Ascending aorta (tissue), 2 donors: Measurements from ENCODE around the gene CCDC149. TPM values are rescaled to one million over a fixed set of nuclear protein-coding genes. Genes with fewer than 3 reads are reported as not detected.

ENCODE experiments used
- DNase-seq, 2 donors: peaks; one replicate each; pipeline ENCODE4 v3.0.0-alpha.2; 2019; ENCODE audit warnings: low spot score in 2 of 2
- H3K27ac ChIP-seq, 2 donors: fragments of 200-600 bp; sonication (generic); one replicate each; pipeline ENCODE4 v1.5.1; 2016 to 2017; ENCODE audit warnings: mild to moderate bottlenecking in 1 of 2
- H3K27me3 ChIP-seq: fragments of 200-600 bp; sonication (generic); one replicate; pipeline ENCODE4 v1.5.1; 2017
- H3K36me3 ChIP-seq, 2 donors: fragments of 200-600 bp; sonication (generic); one replicate each; pipeline ENCODE4 v1.5.1; 2016
- H3K4me1 ChIP-seq, 2 donors: fragments of 200-600 bp; sonication (generic); one replicate each; pipeline ENCODE4 v1.5.1; 2016 to 2017; ENCODE audit warnings: mild to moderate bottlenecking in 1 of 2
- H3K4me3 ChIP-seq, 2 donors: fragments of 200-600 bp; sonication (generic); one replicate each; pipeline ENCODE4 v1.5.1; 2016 to 2017; ENCODE audit warnings: mild to moderate bottlenecking in 1 of 2
- H3K9me3 ChIP-seq, 2 donors: fragments of 200-600 bp; sonication (generic); one replicate each; pipeline ENCODE4 v1.5.1; 2016
- CTCF ChIP-seq, 3 experiments: fragments of 200-600 bp in 2 of 3; fragments of 450-650 bp in 1 of 3; sonication (generic) in 2 of 3; IDR thresholded peaks; one replicate each; pipeline ENCODE4 v1.5.1; 2016 to 2019; ENCODE audit warnings: antibody characterized with exemption in 3 of 3, mild to moderate bottlenecking in 1 of 3, moderate library complexity in 1 of 3
- intact Hi-C: fragments of 100-400 bp; cut with DNase I; formaldehyde crosslinking; loops from one replicate; pipeline ENCODE4 v1.15.1; 2023
- total RNA-seq: library from RNA; depleted of rRNA; stranded (reverse); fragments of >200 nt; gene quantifications from one replicate; pipeline ENCODE4 v1.1.0, GENCODE V29; 2016

Gene CCDC149
- total RNA-seq, 1 donor from 2014 or later = 8.7 TPM

GRCh38 chr4:24894243-24894642 is 18.6 kb downstream of the CCDC149 start:
- peaks cover 0 to 13% of the 10 kb centered on the region in 2 donors for H3K4me1 ChIP-seq
- peaks cover 7 to 15% of the 10 kb centered on the region in 2 donors for H3K36me3 ChIP-seq
- H3K9me3 ChIP-seq = no peaks in the 10 kb centered on the region
- no peak overlapping the region for H3K4me3 ChIP-seq
- H3K27ac ChIP-seq = no peak overlapping the region
- no peaks in the 10 kb centered on the region for H3K27me3 ChIP-seq
- DNase-seq = no peak
- TF ChIP-seq CTCF (IDR thresholded peaks at IDR 0.05) = no peak
- intact Hi-C loops = no loop called here

DNA sequence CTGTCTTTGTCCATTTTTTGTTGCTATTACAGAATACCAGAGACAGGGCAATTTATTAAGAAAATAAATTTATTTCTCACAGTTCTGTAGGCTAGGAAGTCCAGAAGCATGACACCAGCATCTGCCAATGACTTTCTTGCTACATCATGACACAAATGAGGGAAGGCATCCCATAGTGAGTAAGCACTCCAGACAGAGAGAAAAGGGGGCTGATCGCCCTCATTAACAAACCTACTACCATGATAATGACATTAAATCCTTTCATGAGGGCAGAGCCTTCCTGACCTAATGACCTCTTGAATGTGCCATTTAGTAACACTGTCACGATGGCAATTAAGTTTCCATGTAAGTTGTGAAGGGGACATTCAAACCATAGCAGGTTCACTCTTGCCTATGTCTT is 20.1 kb downstream of the CCDC149 start:
- intact Hi-C loops = no loop called here
- H3K27me3 ChIP-seq = no peaks in the 10 kb centered on the region
- peaks cover 0 to 11% of the 10 kb centered on the region in 2 donors for H3K4me1 ChIP-seq
- peaks cover 7 to 15% of the 10 kb centered on the region in 2 donors for H3K36me3 ChIP-seq
- H3K9me3 ChIP-seq = no peaks in the 10 kb centered on the region
- no peak for DNase-seq
- H3K27ac ChIP-seq = no peak overlapping the region
- H3K4me3 ChIP-seq = no peak overlapping the region
- no peak for TF ChIP-seq CTCF (IDR thresholded peaks at IDR 0.05)

- intact Hi-C loops = no loop called here
- peaks cover 0 to 6% of the 10 kb centered on the region in 2 donors for H3K4me1 ChIP-seq
- no peaks in the 10 kb centered on the region for H3K9me3 ChIP-seq
- no peak overlapping the region for H3K4me3 ChIP-seq
- no peak for TF ChIP-seq CTCF (IDR thresholded peaks at IDR 0.05)
- no peak for DNase-seq
- no peaks in the 10 kb centered on the region for H3K27me3 ChIP-seq
- no peak overlapping the region for H3K27ac ChIP-seq
- peaks cover 7 to 15% of the 10 kb centered on the region in 2 donors for H3K36me3 ChIP-seq
Observed at GRCh38 chr4:24892278-24892677, 20.6 kb downstream of the CCDC149 start.

DNA sequence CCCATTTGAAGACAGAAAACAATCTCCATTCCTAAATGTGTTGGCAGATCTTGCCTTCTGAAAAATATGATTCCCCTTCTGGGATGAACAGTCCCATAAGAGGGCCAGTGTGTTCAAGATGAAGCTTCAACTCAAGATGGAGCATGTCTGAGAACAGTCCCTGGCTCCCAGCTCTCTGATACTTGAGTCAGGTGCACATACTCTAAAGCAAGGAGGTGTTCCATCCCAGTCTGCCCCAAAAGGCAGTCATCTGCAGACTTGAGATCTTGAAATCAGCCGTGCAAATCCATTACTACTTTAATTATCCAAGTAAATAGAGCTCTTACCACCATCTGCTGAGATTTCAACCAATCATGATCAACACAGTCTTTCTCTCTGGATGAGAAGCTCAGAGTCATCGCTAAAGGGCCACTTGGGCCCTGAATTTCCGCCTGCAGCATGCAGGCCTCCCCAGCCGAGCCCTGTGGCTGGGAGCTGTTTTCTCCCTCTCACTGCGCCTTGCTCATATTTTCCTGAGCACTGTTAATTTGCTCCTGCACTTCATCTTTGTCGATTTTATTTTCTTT is 22.2 kb downstream of the CCDC149 start:
- no peak for DNase-seq
- H3K4me3 ChIP-seq = no peak overlapping the region
- H3K36me3 ChIP-seq = peaks cover 7 to 15% of the 10 kb centered on the region in 2 donors
- H3K27me3 ChIP-seq = no peaks in the 10 kb centered on the region
- no peaks in the 10 kb centered on the region for H3K9me3 ChIP-seq
- no peaks in the 10 kb centered on the region for H3K4me1 ChIP-seq
- H3K27ac ChIP-seq = no peak overlapping the region
- intact Hi-C loops = no loop called here
- TF ChIP-seq CTCF (IDR thresholded peaks at IDR 0.05) = no peak

DNA sequence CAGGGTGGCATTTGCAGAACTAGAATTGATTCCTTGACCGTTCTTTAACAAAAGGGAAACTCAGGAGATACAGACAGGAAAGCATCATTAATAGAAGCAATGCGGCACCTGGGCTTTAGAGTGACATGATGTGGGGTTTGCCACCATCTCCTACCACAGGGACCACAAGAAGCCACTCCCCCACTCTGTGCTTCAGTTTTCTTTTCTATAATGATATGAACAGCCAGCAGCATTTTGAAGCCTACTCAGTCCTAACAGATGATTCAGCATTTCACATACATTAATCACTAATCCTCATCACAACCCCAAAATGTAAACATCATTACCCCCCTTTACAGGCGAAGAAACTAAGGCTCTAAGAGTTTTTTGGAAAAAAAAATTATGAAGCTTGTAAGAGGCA is 22.9 kb downstream of the CCDC149 start:
- no peak overlapping the region for H3K4me3 ChIP-seq
- peaks cover 7 to 15% of the 10 kb centered on the region in 2 donors for H3K36me3 ChIP-seq
- H3K9me3 ChIP-seq = no peaks in the 10 kb centered on the region
- no peak for TF ChIP-seq CTCF (IDR thresholded peaks at IDR 0.05)
- DNase-seq = no peak
- H3K27ac ChIP-seq = no peak overlapping the region
- no peaks in the 10 kb centered on the region for H3K27me3 ChIP-seq
- intact Hi-C loops = no loop called here
- H3K4me1 ChIP-seq = no peaks in the 10 kb centered on the region
